Naive thymus-derived CD4-positive, alpha-beta T cell (primary cell): ENCODE data around the gene CBX3. TPM values are rescaled to one million over a fixed set of nuclear protein-coding genes. Genes with fewer than 3 reads are reported as not detected.

ENCODE experiments used
- ATAC-seq: fragments of 150-1000 bp; cut with Tn5 transposase; 2 replicates; pipeline ENCODE4 v1.10.0; 2021; ENCODE audit warnings: mild to moderate bottlenecking, moderate library complexity
- CTCF ChIA-PET: fragments of 350-600 bp; sonication (Branson Sonifier 250); formaldehyde crosslinking; loops from one replicate; lab custom pipeline; 2021; ENCODE audit warnings: antibody characterized with exemption; lab: Charles Lee
- POLR2A ChIA-PET: fragments of 350-600 bp; sonication (Branson Sonifier 250); formaldehyde crosslinking; loops from one replicate; lab custom pipeline; 2021; ENCODE audit warnings: antibody characterized with exemption, inconsistent platforms; lab: Charles Lee
- DNase-seq, 9 donors: peaks; one replicate each; pipeline versions ENCODE4 v3.0.0 to v3.0.0-alpha.2; 2020 to 2022; ENCODE audit warnings: mixed read lengths in 1 of 9
- H3K27ac ChIP-seq: one replicate; pipeline ENCODE4 v1.7.0; 2013; ENCODE audit warnings: mild to moderate bottlenecking, low read depth, low read length, moderate library complexity
- H3K27me3 ChIP-seq, 2 donors: one replicate each; pipeline ENCODE4 v1.7.0; 2013; ENCODE audit warnings: low read length in 2 of 2, mild to moderate bottlenecking in 2 of 2, moderate library complexity in 2 of 2; ENCODE audit not compliant: control insufficient read depth in 2 of 2, insufficient read depth in 2 of 2
- H3K36me3 ChIP-seq, 3 experiments: 1 replicate in 2 of 3; 2 replicates in 1 of 3; pipeline ENCODE4 v1.7.0; 2013; ENCODE audit warnings: low read length in 3 of 3, mild to moderate bottlenecking in 3 of 3, moderate library complexity in 1 of 3; ENCODE audit not compliant: insufficient read depth in 3 of 3, control insufficient read depth in 2 of 3
- H3K4me1 ChIP-seq, 2 donors: one replicate each; pipeline ENCODE4 v1.7.0; 2013; ENCODE audit warnings: low read length in 2 of 2, mild to moderate bottlenecking in 2 of 2, moderate library complexity in 1 of 2; ENCODE audit not compliant: control insufficient read depth in 2 of 2, insufficient read depth in 2 of 2
- H3K4me3 ChIP-seq: 2 replicates; pipeline ENCODE4 v1.7.0; 2013; ENCODE audit warnings: mild to moderate bottlenecking, low read length
- H3K9me3 ChIP-seq, 3 experiments: 1 replicate in 2 of 3; 2 replicates in 1 of 3; pipeline ENCODE4 v1.7.0; 2013; ENCODE audit warnings: low read length in 3 of 3; ENCODE audit not compliant: control insufficient read depth in 2 of 3
- H3K27ac Mint-ChIP-seq, 9 donors: one replicate each; pipeline ENCODE4 v1.8.0; 2020 to 2022; ENCODE audit warnings: mixed read lengths in 9 of 9, mild to moderate bottlenecking in 8 of 9, moderate library complexity in 5 of 9, inconsistent platforms in 2 of 9
- H3K27me3 Mint-ChIP-seq, 5 donors: one replicate each; pipeline ENCODE4 v1.8.0; 2021 to 2022; ENCODE audit warnings: mixed read lengths in 5 of 5, mild to moderate bottlenecking in 1 of 5
- H3K36me3 Mint-ChIP-seq, 5 donors: one replicate each; pipeline ENCODE4 v1.8.0; 2020 to 2022; ENCODE audit warnings: mixed read lengths in 5 of 5, mild to moderate bottlenecking in 3 of 5, inconsistent platforms in 1 of 5
- H3K4me1 Mint-ChIP-seq, 7 donors: one replicate each; pipeline ENCODE4 v1.8.0; 2020 to 2022; ENCODE audit warnings: mixed read lengths in 7 of 7, mild to moderate bottlenecking in 3 of 7, inconsistent platforms in 1 of 7
- H3K4me3 Mint-ChIP-seq, 10 donors: one replicate each; pipeline ENCODE4 v1.8.0; 2020 to 2022; ENCODE audit warnings: mild to moderate bottlenecking in 10 of 10, mixed read lengths in 10 of 10, moderate library complexity in 6 of 10, inconsistent platforms in 2 of 10
- H3K9me3 Mint-ChIP-seq, 11 donors: one replicate each; pipeline ENCODE4 v1.8.0; 2020 to 2022; ENCODE audit warnings: mixed read lengths in 11 of 11, mild to moderate bottlenecking in 4 of 11, inconsistent platforms in 1 of 11, moderate library complexity in 1 of 11
- intact Hi-C, 2 donors: fragments of 100-400 bp; cut with micrococcal nuclease; formaldehyde crosslinking; loops; one replicate each; pipeline ENCODE4 v1.15.1; 2023
- polyA plus RNA-seq, 2 donors: library from polyadenylated mRNA; unstranded; fragments of 300-500 nt; fragmentation: Illumina TruSeq; gene quantifications; one replicate each; pipeline ENCODE4 v1.2.3, GENCODE V29; 2021
- total RNA-seq, 6 experiments: library from RNA in 5 of 6; stranded (reverse) in 5 of 6; gene quantifications; 1 replicate in 5 of 6; 2 replicates in 1 of 6; pipeline ENCODE4 v1.2.3 and lab custom pipeline; 2021 to 2026

The CBX3 gene
- total and polyA plus RNA-seq, 7 experiments from 2014 or later: 86.9 to 214 (median 112) TPM

- H3K36me3 ChIP-seq: peaks cover 0 to 8% (median 0%) of the 10 kb centered on the region in 3 experiments
- Mint-ChIP-seq H3K36me3 (peaks cover 0 to 62% (median 13%) of the 10 kb centered on the region in 5 donors), H3K9me3 (peaks cover 0 to 5% (median 0%) of the 10 kb centered on the region in 11 donors), H3K27ac (peak overlapping the region in 6 of 9 donors; percentile 1 to 73 (median 30)), H3K4me1 (peaks cover 9 to 56% (median 13%) of the 10 kb centered on the region in 7 donors), H3K27me3 (no peaks in the 10 kb centered on the region), H3K4me3 (peak overlapping the region in 1 of 10 donors; percentile 14)
- ChIA-PET CTCF (interaction anchor here (0.6 to 1.3 kb wide), 6 partner anchors 10 to 566 kb away, joined by 3 to 8 read pairs (median 3); partner anchors contain the start of gene NFE2L3), POLR2A (interaction anchor here (0.6 to 1.4 kb wide), 5 partner anchors 9 to 31 kb away, joined by 3 to 10 read pairs (median 3); no protein-coding TSS in a partner anchor)
- H3K27me3 ChIP-seq: no peaks in the 10 kb centered on the region
- H3K4me3 ChIP-seq: no peak overlapping the region
- no peak for DNase-seq
- H3K27ac ChIP-seq: no peak overlapping the region
- peak; percentile 84 for ATAC-seq
- peaks cover 0 to 15% of the 10 kb centered on the region in 2 donors for H3K4me1 ChIP-seq
- intact Hi-C loops: loop anchor here in 1 of 2 donors (2.0 kb wide), 1 partner anchor 17 kb away; no protein-coding TSS in a partner anchor
- no peaks in the 10 kb centered on the region for H3K9me3 ChIP-seq
These were observed 34.1 kb upstream of the CBX3 start for GRCh38 chr7:26167303-26167934.

DNA sequence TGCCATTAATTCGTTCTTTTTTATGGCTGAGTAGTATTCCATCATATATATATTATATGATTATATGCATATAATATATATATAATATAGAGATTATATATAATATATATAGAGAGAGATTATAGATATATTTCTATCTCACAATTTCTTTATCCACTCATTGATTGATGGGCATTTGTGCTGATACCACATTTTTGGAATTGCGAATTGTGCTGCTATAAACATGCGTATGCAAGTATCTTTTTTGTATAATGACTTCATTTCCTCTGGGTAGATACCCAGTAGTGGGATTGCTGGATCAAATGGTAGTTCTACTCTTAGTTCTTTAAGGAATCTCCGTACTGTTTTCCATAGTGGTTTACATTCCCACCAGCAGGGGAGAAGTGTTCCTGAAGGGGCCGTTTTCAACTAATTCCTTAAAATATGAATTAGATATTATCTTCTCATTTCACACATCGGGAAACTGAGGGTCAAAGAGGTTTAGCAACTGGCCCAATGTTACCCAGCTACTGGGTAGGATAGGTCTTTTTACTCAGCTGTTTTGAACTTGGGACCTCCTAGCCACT lies 33.0 kb upstream of the CBX3 start:
- ATAC-seq (no peak), DNase-seq (no peak)
- ChIA-PET CTCF (no interaction called here), POLR2A (no interaction called here)
- H3K27me3 Mint-ChIP-seq: no peaks in the 10 kb centered on the region
- no peak overlapping the region for H3K4me3 Mint-ChIP-seq
- Histone ChIP-seq H3K9me3 (no peaks in the 10 kb centered on the region), H3K27me3 (no peaks in the 10 kb centered on the region), H3K27ac (no peak overlapping the region), H3K4me3 (no peak overlapping the region), H3K36me3 (peaks cover 0 to 8% (median 0%) of the 10 kb centered on the region in 3 experiments), H3K4me1 (peaks cover 0 to 15% of the 10 kb centered on the region in 2 donors)
- intact Hi-C loops: no loop called here
- H3K27ac Mint-ChIP-seq: no peak overlapping the region
- peaks cover 0 to 5% (median 0%) of the 10 kb centered on the region in 11 donors for H3K9me3 Mint-ChIP-seq
- peaks cover 0 to 60% (median 13%) of the 10 kb centered on the region in 5 donors for H3K36me3 Mint-ChIP-seq
- H3K4me1 Mint-ChIP-seq: peaks cover 9 to 60% (median 12%) of the 10 kb centered on the region in 7 donors

DNA sequence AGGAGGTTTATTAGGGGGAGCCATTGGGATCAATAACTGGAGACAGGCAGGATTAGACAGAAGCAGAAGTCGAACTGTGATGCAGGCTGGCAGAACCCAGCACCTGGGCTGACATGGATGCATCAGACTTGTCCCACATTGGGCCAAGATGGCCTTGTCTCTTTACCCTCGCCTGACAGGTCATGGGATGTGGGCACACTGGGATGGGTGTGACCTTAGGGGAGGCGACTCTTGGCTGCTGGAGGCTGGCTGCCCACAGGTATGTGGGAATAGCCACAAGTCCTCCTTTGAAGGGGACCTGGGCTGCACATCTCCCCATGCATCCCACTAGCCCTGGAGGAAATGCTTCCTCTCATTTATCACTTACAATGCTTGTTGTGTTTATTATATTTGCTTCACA lies 32.3 kb upstream of the CBX3 start:
- Mint-ChIP-seq H3K4me3 (no peak overlapping the region), H3K4me1 (peaks cover 15 to 62% (median 20%) of the 10 kb centered on the region in 7 donors), H3K27ac (no peak overlapping the region), H3K36me3 (peaks cover 0 to 59% (median 19%) of the 10 kb centered on the region in 5 donors), H3K27me3 (no peaks in the 10 kb centered on the region), H3K9me3 (peaks cover 0 to 5% (median 0%) of the 10 kb centered on the region in 11 donors)
- no peaks in the 10 kb centered on the region for H3K9me3 ChIP-seq
- POLR2A ChIA-PET: interaction anchor here (1.8 kb wide), 1 partner anchor 31 kb away, joined by 5 read pairs; no protein-coding TSS in a partner anchor
- CTCF ChIA-PET: no interaction called here
- DNase-seq (no peak), ATAC-seq (no peak)
- peaks cover 0 to 8% (median 0%) of the 10 kb centered on the region in 3 experiments for H3K36me3 ChIP-seq
- H3K4me3 ChIP-seq: no peak overlapping the region
- intact Hi-C loops: no loop called here
- no peaks in the 10 kb centered on the region for H3K27me3 ChIP-seq
- H3K4me1 ChIP-seq: peaks cover 0 to 15% of the 10 kb centered on the region in 2 donors
- H3K27ac ChIP-seq: no peak overlapping the region

- H3K27ac Mint-ChIP-seq: no peak overlapping the region
- intact Hi-C loops: loop anchor here in 1 of 2 donors (2.0 kb wide), 1 partner anchor 20 kb away; no protein-coding TSS in a partner anchor
- Histone ChIP-seq H3K27me3 (no peaks in the 10 kb centered on the region), H3K36me3 (peaks cover 0 to 8% (median 0%) of the 10 kb centered on the region in 3 experiments), H3K9me3 (no peaks in the 10 kb centered on the region), H3K4me3 (no peak overlapping the region), H3K4me1 (peaks cover 0 to 15% of the 10 kb centered on the region in 2 donors), H3K27ac (no peak overlapping the region)
- peaks cover 0 to 52% (median 19%) of the 10 kb centered on the region in 5 donors for H3K36me3 Mint-ChIP-seq
- ChIA-PET POLR2A (interaction anchor here (0.6 to 1.8 kb wide), 3 partner anchors 15 to 29 kb away, joined by 3 to 5 read pairs (median 3); no protein-coding TSS in a partner anchor), CTCF (interaction anchor here (0.6 to 1.2 kb wide), 2 partner anchors 9 to 57 kb away, joined by 4 read pairs; no protein-coding TSS in a partner anchor)
- no peaks in the 10 kb centered on the region for H3K9me3 Mint-ChIP-seq
- DNase-seq (no peak), ATAC-seq (no peak)
- H3K4me3 Mint-ChIP-seq: no peak overlapping the region
- no peaks in the 10 kb centered on the region for H3K27me3 Mint-ChIP-seq
- H3K4me1 Mint-ChIP-seq: peaks cover 15 to 63% (median 25%) of the 10 kb centered on the region in 7 donors
These were observed 30.9 kb upstream of the CBX3 start for GRCh38 chr7:26170663-26171062.

GRCh38 chr7:26171601-26172000 lies 29.9 kb upstream of the CBX3 start:
- DNase-seq (no peak), ATAC-seq (no peak)
- Mint-ChIP-seq H3K27me3 (no peaks in the 10 kb centered on the region), H3K27ac (peak overlapping the region in 1 of 9 donors; percentile 42), H3K4me1 (peaks cover 12 to 54% (median 20%) of the 10 kb centered on the region in 7 donors), H3K9me3 (no peaks in the 10 kb centered on the region), H3K36me3 (peaks cover 0 to 46% (median 18%) of the 10 kb centered on the region in 5 donors), H3K4me3 (no peak overlapping the region)
- Histone ChIP-seq H3K9me3 (no peaks in the 10 kb centered on the region), H3K36me3 (peaks cover 0 to 8% (median 0%) of the 10 kb centered on the region in 3 experiments), H3K27me3 (no peaks in the 10 kb centered on the region), H3K27ac (no peak overlapping the region), H3K4me3 (no peak overlapping the region), H3K4me1 (peaks cover 0 to 10% of the 10 kb centered on the region in 2 donors)
- ChIA-PET CTCF (interaction anchor here (0.7 to 1.0 kb wide), 3 partner anchors 10 to 81 kb away, joined by 3 read pairs; no protein-coding TSS in a partner anchor), POLR2A (interaction anchor here (0.7 to 1.6 kb wide), 5 partner anchors 10 to 18 kb away, joined by 4 to 7 read pairs (median 5); no protein-coding TSS in a partner anchor)
- intact Hi-C loops: loop anchor here in 1 of 2 donors (2.0 kb wide), 1 partner anchor 19 kb away; no protein-coding TSS in a partner anchor

DNA sequence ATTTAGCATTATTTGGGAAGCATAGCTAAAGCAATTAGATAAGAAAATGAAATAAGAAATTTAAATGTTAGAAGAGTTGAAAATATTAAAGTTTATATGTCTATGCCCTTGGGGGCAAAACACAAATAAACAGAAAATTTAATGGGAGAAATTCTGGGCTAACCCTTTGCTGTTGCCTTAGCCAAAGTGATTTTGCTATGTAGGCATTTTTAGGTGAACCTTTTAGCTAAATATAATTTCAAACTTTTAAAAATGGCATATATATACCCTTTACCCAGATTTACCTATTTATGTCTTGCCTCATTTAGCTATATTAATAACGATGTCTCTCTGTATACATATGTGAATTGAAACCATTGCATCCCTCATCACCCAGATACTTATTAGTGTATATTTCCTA lies 29.5 kb upstream of the CBX3 start:
- H3K27ac ChIP-seq: no peak overlapping the region
- Mint-ChIP-seq H3K9me3 (no peaks in the 10 kb centered on the region), H3K27me3 (no peaks in the 10 kb centered on the region), H3K4me1 (peaks cover 7 to 49% (median 16%) of the 10 kb centered on the region in 7 donors), H3K36me3 (peaks cover 0 to 44% (median 16%) of the 10 kb centered on the region in 5 donors), H3K4me3 (no peak overlapping the region), H3K27ac (no peak overlapping the region)
- no peaks in the 10 kb centered on the region for H3K9me3 ChIP-seq
- H3K36me3 ChIP-seq: peaks cover 0 to 8% (median 0%) of the 10 kb centered on the region in 3 experiments
- ATAC-seq (no peak), DNase-seq (no peak)
- H3K4me3 ChIP-seq: no peak overlapping the region
- ChIA-PET CTCF (interaction anchor here (0.7 to 1.0 kb wide), 3 partner anchors 10 to 81 kb away, joined by 3 read pairs; no protein-coding TSS in a partner anchor), POLR2A (interaction anchor here (0.7 to 1.6 kb wide), 5 partner anchors 9 to 17 kb away, joined by 4 to 7 read pairs (median 5); no protein-coding TSS in a partner anchor)
- no peaks in the 10 kb centered on the region for H3K27me3 ChIP-seq
- intact Hi-C loops: no loop called here
- H3K4me1 ChIP-seq: peaks cover 0 to 5% of the 10 kb centered on the region in 2 donors
